ENCODE measurements around the gene CFAP90.

CFAP90 gene

GRCh38 chr5:7867260-7867659 lies 16.3 kb upstream of the CFAP90 start:
- TF ChIP-seq, protein P1, sequence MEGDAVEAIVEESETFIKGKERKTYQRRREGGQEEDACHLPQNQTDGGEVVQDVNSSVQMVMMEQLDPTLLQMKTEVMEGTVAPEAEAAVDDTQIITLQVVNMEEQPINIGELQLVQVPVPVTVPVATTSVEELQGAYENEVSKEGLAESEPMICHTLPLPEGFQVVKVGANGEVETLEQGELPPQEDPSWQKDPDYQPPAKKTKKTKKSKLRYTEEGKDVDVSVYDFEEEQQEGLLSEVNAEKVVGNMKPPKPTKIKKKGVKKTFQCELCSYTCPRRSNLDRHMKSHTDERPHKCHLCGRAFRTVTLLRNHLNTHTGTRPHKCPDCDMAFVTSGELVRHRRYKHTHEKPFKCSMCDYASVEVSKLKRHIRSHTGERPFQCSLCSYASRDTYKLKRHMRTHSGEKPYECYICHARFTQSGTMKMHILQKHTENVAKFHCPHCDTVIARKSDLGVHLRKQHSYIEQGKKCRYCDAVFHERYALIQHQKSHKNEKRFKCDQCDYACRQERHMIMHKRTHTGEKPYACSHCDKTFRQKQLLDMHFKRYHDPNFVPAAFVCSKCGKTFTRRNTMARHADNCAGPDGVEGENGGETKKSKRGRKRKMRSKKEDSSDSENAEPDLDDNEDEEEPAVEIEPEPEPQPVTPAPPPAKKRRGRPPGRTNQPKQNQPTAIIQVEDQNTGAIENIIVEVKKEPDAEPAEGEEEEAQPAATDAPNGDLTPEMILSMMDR (IDR thresholded peaks at IDR 0.05) = no peak
- peak overlapping the region; percentile 94 for H3K4me3 Mint-ChIP-seq
- H3K36me3 Mint-ChIP-seq (ENCODE audit: low read depth) = peaks cover 33% of the 10 kb centered on the region
- H3K27ac Mint-ChIP-seq = no peak overlapping the region
- no peak for DNase-seq
- H3K27me3 Mint-ChIP-seq (ENCODE audit: low read depth, poor library complexity) = no peaks in the 10 kb centered on the region
- no peaks in the 10 kb centered on the region for H3K9me3 Mint-ChIP-seq
- peaks cover 36% of the 10 kb centered on the region for H3K4me1 Mint-ChIP-seq

DNA sequence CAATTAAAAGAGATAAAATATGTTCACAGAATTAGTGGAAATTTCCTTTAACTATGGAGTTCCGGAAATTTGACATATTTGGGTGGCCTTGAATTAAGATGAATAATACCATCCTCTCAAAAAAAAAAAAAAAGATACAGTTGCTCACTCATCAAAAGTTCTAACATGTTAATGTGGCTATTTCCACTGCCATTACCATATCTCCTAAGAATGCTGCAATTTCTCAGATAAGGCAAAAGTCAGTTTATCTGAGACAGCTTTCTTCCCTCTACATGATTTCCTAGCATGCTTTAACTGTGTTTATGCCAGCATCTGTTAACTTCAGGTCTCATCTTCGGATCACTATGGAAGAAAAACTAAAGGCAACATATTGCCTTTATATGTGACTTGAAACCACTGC lies 15.3 kb upstream of the CFAP90 start:
- no peak overlapping the region for H3K27ac Mint-ChIP-seq
- peaks cover 35% of the 10 kb centered on the region for H3K4me1 Mint-ChIP-seq
- H3K27me3 Mint-ChIP-seq (ENCODE audit: low read depth, poor library complexity) = no peaks in the 10 kb centered on the region
- no peak for DNase-seq
- H3K36me3 Mint-ChIP-seq (ENCODE audit: low read depth) = peaks cover 40% of the 10 kb centered on the region
- H3K9me3 Mint-ChIP-seq = no peaks in the 10 kb centered on the region
- TF ChIP-seq, protein P1 (IDR thresholded peaks at IDR 0.05) = no peak
- no peak overlapping the region for H3K4me3 Mint-ChIP-seq

- H3K4me3 Mint-ChIP-seq = no peak overlapping the region
- H3K4me1 Mint-ChIP-seq = peaks cover 11% of the 10 kb centered on the region
- no peaks in the 10 kb centered on the region for H3K27me3 Mint-ChIP-seq (ENCODE audit: low read depth, poor library complexity)
- DNase-seq = no peak
- TF ChIP-seq, protein P1 (IDR thresholded peaks at IDR 0.05) = no peak
- H3K9me3 Mint-ChIP-seq = peaks cover 20% of the 10 kb centered on the region
- H3K27ac Mint-ChIP-seq = peak overlapping the region; percentile 91
- peaks cover 45% of the 10 kb centered on the region for H3K36me3 Mint-ChIP-seq (ENCODE audit: low read depth)
Measured at GRCh38 chr5:7857926-7858632, 7.1 kb upstream of the CFAP90 start.

- Mint-ChIP-seq H3K36me3 (ENCODE audit: low read depth) (peaks cover 40% of the 10 kb centered on the region), H3K27me3 (ENCODE audit: low read depth, poor library complexity) (no peaks in the 10 kb centered on the region), H3K4me3 (no peak overlapping the region), H3K9me3 (peaks cover 21% of the 10 kb centered on the region), H3K4me1 (peaks cover 15% of the 10 kb centered on the region), H3K27ac (peak overlapping the region; percentile 24)
- no peak for DNase-seq
- TF ChIP-seq, protein P1 (IDR thresholded peaks at IDR 0.05) = no peak
Measured at GRCh38 chr5:7857361-7857760, 6.4 kb upstream of the CFAP90 start.

- peaks cover 21% of the 10 kb centered on the region for H3K9me3 Mint-ChIP-seq
- H3K27ac Mint-ChIP-seq = no peak overlapping the region
- no peak overlapping the region for H3K4me3 Mint-ChIP-seq
- peak; percentile 48 for DNase-seq
- TF ChIP-seq, protein P1 (IDR thresholded peaks at IDR 0.05) = peak; percentile 85
- no peaks in the 10 kb centered on the region for H3K27me3 Mint-ChIP-seq (ENCODE audit: low read depth, poor library complexity)
- peaks cover 39% of the 10 kb centered on the region for H3K36me3 Mint-ChIP-seq (ENCODE audit: low read depth)
- H3K4me1 Mint-ChIP-seq = peaks cover 20% of the 10 kb centered on the region
Measured at GRCh38 chr5:7856855-7857254, 5.9 kb upstream of the CFAP90 start.

DNA sequence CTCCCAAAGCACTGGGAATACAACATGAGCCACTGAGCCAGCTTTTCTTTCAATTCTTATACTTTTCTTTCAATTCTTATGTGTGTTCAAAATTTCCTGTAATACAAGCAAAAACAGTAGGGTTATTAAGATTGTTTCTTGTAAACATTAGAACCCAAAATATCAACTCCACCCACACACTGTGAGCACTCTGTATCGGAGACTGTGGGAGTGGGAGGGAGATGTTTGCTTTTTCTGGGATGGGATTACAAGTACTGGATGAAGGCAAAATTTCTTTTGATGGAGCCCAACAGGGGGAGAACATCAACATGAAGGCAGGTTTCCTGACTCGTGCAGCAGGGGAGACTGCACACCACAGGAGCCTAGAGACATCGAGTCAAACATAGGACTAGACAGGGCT lies 4.7 kb upstream of the CFAP90 start:
- H3K9me3 Mint-ChIP-seq = peaks cover 21% of the 10 kb centered on the region
- peaks cover 34% of the 10 kb centered on the region for H3K36me3 Mint-ChIP-seq (ENCODE audit: low read depth)
- no peak overlapping the region for H3K4me3 Mint-ChIP-seq
- no peak for DNase-seq
- H3K27me3 Mint-ChIP-seq (ENCODE audit: low read depth, poor library complexity) = no peaks in the 10 kb centered on the region
- H3K27ac Mint-ChIP-seq = no peak overlapping the region
- H3K4me1 Mint-ChIP-seq = peaks cover 26% of the 10 kb centered on the region
- TF ChIP-seq, protein P1 (IDR thresholded peaks at IDR 0.05) = no peak

Measured in nephron progenitor cell (in vitro differentiated cells).